Astrocyte (in vitro differentiated cells and primary cell): ENCODE measurements around the gene PLA2G1B. TPM values are rescaled to one million over a fixed set of nuclear protein-coding genes. Genes with fewer than 3 reads are reported as not detected.

Experiments
- DNase-seq: peaks from one replicate; pipeline ENCODE4 v3.0.0-alpha.2; 2010; ENCODE audit warnings: low read depth
- FAIRE-seq: peaks from 2 replicates; lab custom pipeline; 2011; peaks lifted over from hg19 to GRCh38; lab: Jason Lieb, UNC
- H2AFZ ChIP-seq: 2 replicates; pipeline ENCODE4 v1.6.0; 2012; ENCODE audit warnings: low read depth, low read length, inconsistent platforms
- H3K27ac ChIP-seq: 2 replicates; pipeline ENCODE4 v1.5.1; 2011; ENCODE audit warnings: low read depth, low read length, inconsistent platforms
- H3K27me3 ChIP-seq: 2 replicates; pipeline ENCODE4 v1.6.0; 2011; ENCODE audit warnings: low read length, inconsistent platforms; ENCODE audit not compliant: insufficient read depth
- H3K36me3 ChIP-seq: 2 replicates; pipeline ENCODE4 v1.5.1; 2011; ENCODE audit warnings: low read length, inconsistent platforms; ENCODE audit not compliant: insufficient read depth
- H3K4me1 ChIP-seq: 2 replicates; pipeline ENCODE4 v1.5.1; 2011; ENCODE audit warnings: low read length, inconsistent platforms; ENCODE audit not compliant: insufficient read depth
- H3K4me2 ChIP-seq: 2 replicates; pipeline ENCODE4 v1.6.0; 2012; ENCODE audit warnings: low read length, inconsistent platforms
- H3K4me3 ChIP-seq: 2 replicates; pipeline ENCODE4 v1.5.1; 2011; ENCODE audit warnings: low read depth, mild to moderate bottlenecking, low read length, inconsistent platforms; ENCODE audit not compliant: insufficient read depth
- H3K79me2 ChIP-seq: 2 replicates; pipeline ENCODE4 v1.6.0; 2012; ENCODE audit warnings: mild to moderate bottlenecking, low read length, inconsistent platforms; ENCODE audit not compliant: insufficient read depth
- H3K9ac ChIP-seq: 2 replicates; pipeline ENCODE4 v1.6.0; 2012; ENCODE audit warnings: mild to moderate bottlenecking, low read length, inconsistent platforms
- H3K9me3 ChIP-seq: 2 replicates; pipeline ENCODE4 v1.5.1; 2012; ENCODE audit warnings: low read depth, mild to moderate bottlenecking, low read length, inconsistent platforms; ENCODE audit not compliant: insufficient read depth
- H4K20me1 ChIP-seq: 2 replicates; pipeline ENCODE4 v1.6.0; 2012; ENCODE audit warnings: low read length, inconsistent platforms; ENCODE audit not compliant: insufficient read depth
- H3K27ac Mint-ChIP-seq: one replicate; pipeline ENCODE4 v1.8.0; 2021; ENCODE audit warnings: mild to moderate bottlenecking, mixed read lengths; ENCODE audit not compliant: unreplicated experiment
- H3K27me3 Mint-ChIP-seq: one replicate; pipeline ENCODE4 v1.8.0; 2021; ENCODE audit warnings: low read depth, mixed read lengths; ENCODE audit not compliant: unreplicated experiment
- H3K36me3 Mint-ChIP-seq: one replicate; pipeline ENCODE4 v1.8.0; 2021; ENCODE audit warnings: low read depth, mixed read lengths; ENCODE audit not compliant: unreplicated experiment
- H3K4me1 Mint-ChIP-seq: one replicate; pipeline ENCODE4 v1.8.0; 2021; ENCODE audit warnings: low read depth, mixed read lengths; ENCODE audit not compliant: unreplicated experiment
- H3K4me3 Mint-ChIP-seq: one replicate; pipeline ENCODE4 v1.8.0; 2021; ENCODE audit warnings: mild to moderate bottlenecking, moderate library complexity, mixed read lengths; ENCODE audit not compliant: unreplicated experiment
- H3K9me3 Mint-ChIP-seq: one replicate; pipeline ENCODE4 v1.8.0; 2021; ENCODE audit warnings: mild to moderate bottlenecking, mixed read lengths; ENCODE audit not compliant: unreplicated experiment
- CTCF ChIP-seq: IDR thresholded peaks from 2 replicates; pipeline ENCODE4 v1.5.1; 2011; ENCODE audit warnings: low read depth, mild to moderate bottlenecking, inconsistent platforms, low read length, moderate library complexity; ENCODE audit not compliant: insufficient read depth
- EZH2 ChIP-seq: IDR thresholded peaks from 2 replicates; pipeline ENCODE4 v1.6.1; 2012; ENCODE audit warnings: mild to moderate bottlenecking, low read length, inconsistent platforms; ENCODE audit not compliant: insufficient read depth
- total RNA-seq: library from RNA; stranded (reverse); gene quantifications from 2 replicates; pipeline ENCODE4 v1.2.1, GENCODE V29; 2021

Gene PLA2G1B
- total RNA-seq, 1 donor from 2014 or later, result not detected

DNA sequence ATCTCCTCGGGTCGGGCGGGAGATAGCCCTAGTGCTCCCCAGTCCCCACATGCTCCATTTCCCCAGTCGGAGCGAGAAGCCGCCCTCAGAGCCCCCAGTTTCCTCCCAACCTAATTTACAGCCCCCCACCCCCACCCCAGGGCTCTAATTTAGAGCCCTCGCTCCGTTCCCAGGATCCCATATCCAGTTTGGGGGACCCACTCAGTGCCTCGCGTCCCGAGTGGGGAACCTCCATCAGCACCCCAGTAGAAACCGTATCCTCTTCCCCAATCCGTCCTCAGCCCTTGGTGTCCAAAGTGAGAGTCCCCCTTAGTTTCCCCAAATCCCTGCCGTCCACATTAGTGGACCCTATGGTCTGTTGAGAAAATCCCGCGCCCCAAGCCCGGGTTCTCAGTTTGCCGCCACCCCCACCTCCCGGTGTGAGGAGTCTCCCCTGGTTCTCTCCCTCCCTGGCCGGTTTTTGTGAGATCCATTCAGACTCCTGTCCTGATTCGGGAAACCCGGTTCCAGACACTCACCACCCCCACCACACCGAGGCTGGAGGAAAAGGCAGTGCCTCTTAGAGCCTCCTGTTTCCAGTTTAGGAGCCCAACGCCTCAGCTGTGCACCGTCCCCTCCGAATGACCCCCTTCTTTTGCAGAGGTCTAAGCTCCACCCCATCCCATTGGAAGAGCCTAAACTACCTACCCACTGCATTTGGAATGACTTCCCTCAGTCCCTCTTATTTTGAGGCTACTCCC, 42.2 kb upstream of the PLA2G1B start:
- Mint-ChIP-seq H3K27me3 (peaks cover 41% of the 10 kb centered on the region), H3K4me1 (peaks cover 13% of the 10 kb centered on the region), H3K4me3 (peak overlapping the region; percentile 85), H3K36me3 (peaks cover 7% of the 10 kb centered on the region), H3K27ac (peak overlapping the region; percentile 47), H3K9me3 (no peaks in the 10 kb centered on the region)
- TF ChIP-seq CTCF (no peak), EZH2 (peak; percentile 91)
- H3K9ac ChIP-seq, result no peak overlapping the region
- FAIRE-seq, result no peak
- H3K36me3 ChIP-seq, result no peaks in the 10 kb centered on the region
- no peak overlapping the region for H3K27ac ChIP-seq
- DNase-seq, result no peak
- H3K9me3 ChIP-seq, result no peaks in the 10 kb centered on the region
- H3K27me3 ChIP-seq, result peaks cover 43% of the 10 kb centered on the region
- peaks cover 13% of the 10 kb centered on the region for H3K4me1 ChIP-seq
- peak overlapping the region; percentile 83 for H3K4me2 ChIP-seq
- H4K20me1 ChIP-seq, result peaks cover 16% of the 10 kb centered on the region
- H2AFZ ChIP-seq, result no peak overlapping the region
- peak overlapping the region; percentile 33 for H3K4me3 ChIP-seq
- H3K79me2 ChIP-seq, result peaks cover 6% of the 10 kb centered on the region

GRCh38 chr12:120368789-120369602, 41.4 kb upstream of the PLA2G1B start, which contains the start of gene MSI1:
TSS of gene MSI1 (minus strand) at chr12:120369164. CDS start at chr12:120369091, 73 bp downstream.
- Histone ChIP-seq H3K9ac (peak within 1 kb of the TSS; percentile 52), H3K27me3 (peaks cover 43% of the 10 kb centered on the region), H3K4me2 (peak within 1 kb of the TSS; percentile 83), H3K4me3 (peak within 1 kb of the TSS; percentile 46), H3K9me3 (no peaks in the 10 kb centered on the region), H2AFZ (no peak within 1 kb of the TSS), H4K20me1 (peaks cover 16% of the 10 kb centered on the region), H3K79me2 (peaks cover 6% of the 10 kb centered on the region), H3K27ac (no peak within 1 kb of the TSS), H3K36me3 (no peaks in the 10 kb centered on the region), H3K4me1 (peaks cover 13% of the 10 kb centered on the region)
- peaks cover 11% of the 10 kb centered on the region for H3K36me3 Mint-ChIP-seq
- H3K9me3 Mint-ChIP-seq, result no peaks in the 10 kb centered on the region
- TF ChIP-seq CTCF (no peak), EZH2 (no peak)
- peak within 1 kb of the TSS; percentile 18 for H3K27ac Mint-ChIP-seq
- no peak for DNase-seq
- H3K4me3 Mint-ChIP-seq, result peak within 1 kb of the TSS; percentile 86
- peaks cover 37% of the 10 kb centered on the region for H3K27me3 Mint-ChIP-seq
- H3K4me1 Mint-ChIP-seq, result peaks cover 13% of the 10 kb centered on the region
- no peak for FAIRE-seq
